HCT116 (cell line): Measurements from ENCODE around the gene GRID2IP.
"Not testable (repeated sequence)": the region's sequence is repeated elsewhere in the genome, so short reads cannot be mapped to it uniquely, and the experiment has no call there.

ENCODE experiments used
- CTCF ChIP-seq, 3 experiments: fragments of 200-600 bp in 1 of 3; sonication (generic) in 1 of 3; IDR thresholded peaks in 2 of 3; conservative IDR thresholded peaks in 1 of 3; 2 replicates each; pipeline ENCODE4 v1.5.1; 2012 to 2017; ENCODE audit warnings: low read depth in 2 of 3, low read length in 2 of 3, antibody characterized with exemption in 1 of 3, borderline replicate concordance in 1 of 3, control low read depth in 1 of 3, mild to moderate bottlenecking in 1 of 3, mixed read lengths in 1 of 3, mixed run types in 1 of 3, moderate library complexity in 1 of 3; ENCODE audit not compliant: insufficient read depth in 1 of 3
- RAD21 ChIP-seq: IDR thresholded peaks from 2 replicates; pipeline ENCODE4 v1.6.1; 2012; ENCODE audit warnings: low read depth, mild to moderate bottlenecking
- SP1 ChIP-seq: IDR thresholded peaks from 2 replicates; pipeline ENCODE4 v1.6.1; 2012; ENCODE audit warnings: low read depth

- not testable (repeated sequence) for TF ChIP-seq CTCF (IDR thresholded peaks at IDR 0.05 in 2 of 3, conservative IDR thresholded peaks at IDR 0.05 in 1 of 3; ENCODE audit: borderline replicate concordance in 1 of 3, insufficient read depth in 1 of 3, low read depth in 2 of 3, low read length in 2 of 3); SP1; RAD21
These were observed 25.7 kb upstream of the GRID2IP start for GRCh38 chr7:6576867-6577368.
